ENCODE data around the gene RSBN1.

DNA sequence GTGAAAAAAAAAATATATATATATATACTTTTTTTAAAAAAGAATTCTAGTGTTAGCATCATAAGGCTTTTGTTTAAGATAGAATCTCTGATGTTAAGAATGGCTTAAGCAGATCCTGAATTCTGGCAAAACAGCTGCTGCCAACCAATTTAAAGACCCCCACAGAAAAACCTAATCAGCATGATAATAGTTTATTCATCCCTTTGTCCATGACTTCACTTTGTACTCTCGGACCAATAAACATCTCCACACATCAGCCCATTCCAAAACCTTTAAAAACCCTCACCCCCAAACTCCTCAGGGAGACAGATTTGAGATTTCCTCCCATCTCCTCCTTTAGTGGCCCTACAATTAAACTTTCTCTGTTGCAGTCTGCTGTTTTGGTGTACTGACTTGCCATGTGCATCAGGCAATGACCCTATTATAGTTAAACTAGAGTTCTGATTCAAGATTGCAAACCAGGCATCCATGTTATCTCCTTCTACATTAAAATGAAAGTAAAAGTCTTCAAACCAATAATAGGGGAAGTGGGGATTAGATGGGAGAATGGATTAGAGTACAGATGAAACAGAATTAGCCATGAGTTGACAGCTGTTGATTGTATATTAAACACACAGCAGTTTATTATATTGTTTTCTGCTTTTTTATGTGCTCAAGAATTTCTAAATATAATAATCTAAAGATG is 43.2 kb downstream of the RSBN1 start:
- TF ChIP-seq, protein P1, sequence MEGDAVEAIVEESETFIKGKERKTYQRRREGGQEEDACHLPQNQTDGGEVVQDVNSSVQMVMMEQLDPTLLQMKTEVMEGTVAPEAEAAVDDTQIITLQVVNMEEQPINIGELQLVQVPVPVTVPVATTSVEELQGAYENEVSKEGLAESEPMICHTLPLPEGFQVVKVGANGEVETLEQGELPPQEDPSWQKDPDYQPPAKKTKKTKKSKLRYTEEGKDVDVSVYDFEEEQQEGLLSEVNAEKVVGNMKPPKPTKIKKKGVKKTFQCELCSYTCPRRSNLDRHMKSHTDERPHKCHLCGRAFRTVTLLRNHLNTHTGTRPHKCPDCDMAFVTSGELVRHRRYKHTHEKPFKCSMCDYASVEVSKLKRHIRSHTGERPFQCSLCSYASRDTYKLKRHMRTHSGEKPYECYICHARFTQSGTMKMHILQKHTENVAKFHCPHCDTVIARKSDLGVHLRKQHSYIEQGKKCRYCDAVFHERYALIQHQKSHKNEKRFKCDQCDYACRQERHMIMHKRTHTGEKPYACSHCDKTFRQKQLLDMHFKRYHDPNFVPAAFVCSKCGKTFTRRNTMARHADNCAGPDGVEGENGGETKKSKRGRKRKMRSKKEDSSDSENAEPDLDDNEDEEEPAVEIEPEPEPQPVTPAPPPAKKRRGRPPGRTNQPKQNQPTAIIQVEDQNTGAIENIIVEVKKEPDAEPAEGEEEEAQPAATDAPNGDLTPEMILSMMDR (IDR thresholded peaks at IDR 0.05): no peak
- no peak for TF ChIP-seq POLR2A (IDR thresholded peaks at IDR 0.05; ENCODE audit: low read depth)
- TF ChIP-seq EP300 (IDR thresholded peaks at IDR 0.05): no peak

All from esophagus muscularis mucosa (tissue), 4 donors.